ENCODE results near the gene ABCC2. TPM values are rescaled to one million over a fixed set of nuclear protein-coding genes. Genes with fewer than 3 reads are reported as not detected.

Gene ABCC2
- total and polyA plus RNA-seq, 2 experiments from 2014 or later, result 0.45 to 2.4 TPM

DNA sequence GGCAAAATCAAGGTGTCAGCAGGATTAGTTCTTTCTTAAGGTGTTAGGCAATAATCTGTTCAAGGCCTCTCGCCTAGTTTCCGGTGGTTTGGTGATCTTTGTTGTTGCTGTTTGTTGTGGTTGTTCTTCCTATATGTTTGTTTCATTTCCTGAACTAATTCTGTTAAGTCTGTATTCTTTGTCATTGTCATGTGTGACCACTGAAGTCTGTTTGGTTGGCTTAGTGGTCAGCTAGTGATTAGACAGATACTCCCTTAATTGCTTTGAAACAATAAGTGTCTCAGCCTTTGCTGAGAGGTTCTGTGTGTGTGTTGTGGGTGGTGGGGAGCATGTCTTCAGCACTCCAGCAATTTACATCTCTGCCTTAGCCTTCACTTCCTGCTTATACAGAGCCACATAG lies 46.0 kb downstream of the ABCC2 start:
- Histone ChIP-seq H4K20me1 (replicated peaks; ENCODE audit: insufficient read depth) (no peaks in the 10 kb centered on the region), H3K4me3 (no peak overlapping the region), H3F3A (replicated peaks; ENCODE audit: low read depth) (no peaks in the 10 kb centered on the region), H3K9me2 (ENCODE audit: insufficient read depth) (0 out of 2 replicates have a peak, but pooled peaks cover 7% of the 10 kb centered on the region), H2AFZ (no peak overlapping the region), H3K27ac (ENCODE audit: low read depth) (no peak overlapping the region), H3K79me2 (replicated peaks; ENCODE audit: insufficient read depth) (no peaks in the 10 kb centered on the region), H3K36me3 (ENCODE audit: insufficient read depth) (no peaks in the 10 kb centered on the region), H3K27me3 (ENCODE audit: insufficient read depth) (no peaks in the 10 kb centered on the region), H3K4me1 (ENCODE audit: insufficient read depth) (no peaks in the 10 kb centered on the region), H3K4me2 (no peak overlapping the region)
- DNase-seq (ENCODE audit: low spot score) (no peak), ATAC-seq (no peak)
- peaks cover 2% of the 10 kb centered on the region for H3K27me3 Mint-ChIP-seq (ENCODE audit: insufficient read depth, low read depth, poor library complexity)
- TF ChIP-seq, protein P1, sequence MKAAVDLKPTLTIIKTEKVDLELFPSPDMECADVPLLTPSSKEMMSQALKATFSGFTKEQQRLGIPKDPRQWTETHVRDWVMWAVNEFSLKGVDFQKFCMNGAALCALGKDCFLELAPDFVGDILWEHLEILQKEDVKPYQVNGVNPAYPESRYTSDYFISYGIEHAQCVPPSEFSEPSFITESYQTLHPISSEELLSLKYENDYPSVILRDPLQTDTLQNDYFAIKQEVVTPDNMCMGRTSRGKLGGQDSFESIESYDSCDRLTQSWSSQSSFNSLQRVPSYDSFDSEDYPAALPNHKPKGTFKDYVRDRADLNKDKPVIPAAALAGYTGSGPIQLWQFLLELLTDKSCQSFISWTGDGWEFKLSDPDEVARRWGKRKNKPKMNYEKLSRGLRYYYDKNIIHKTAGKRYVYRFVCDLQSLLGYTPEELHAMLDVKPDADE (IDR thresholded peaks at IDR 0.05), result no peak
- no peak for TF ChIP-seq JUNB (IDR thresholded peaks at IDR 0.05; ENCODE audit: unreplicated experiment)
- TF ChIP-seq, protein P2, sequence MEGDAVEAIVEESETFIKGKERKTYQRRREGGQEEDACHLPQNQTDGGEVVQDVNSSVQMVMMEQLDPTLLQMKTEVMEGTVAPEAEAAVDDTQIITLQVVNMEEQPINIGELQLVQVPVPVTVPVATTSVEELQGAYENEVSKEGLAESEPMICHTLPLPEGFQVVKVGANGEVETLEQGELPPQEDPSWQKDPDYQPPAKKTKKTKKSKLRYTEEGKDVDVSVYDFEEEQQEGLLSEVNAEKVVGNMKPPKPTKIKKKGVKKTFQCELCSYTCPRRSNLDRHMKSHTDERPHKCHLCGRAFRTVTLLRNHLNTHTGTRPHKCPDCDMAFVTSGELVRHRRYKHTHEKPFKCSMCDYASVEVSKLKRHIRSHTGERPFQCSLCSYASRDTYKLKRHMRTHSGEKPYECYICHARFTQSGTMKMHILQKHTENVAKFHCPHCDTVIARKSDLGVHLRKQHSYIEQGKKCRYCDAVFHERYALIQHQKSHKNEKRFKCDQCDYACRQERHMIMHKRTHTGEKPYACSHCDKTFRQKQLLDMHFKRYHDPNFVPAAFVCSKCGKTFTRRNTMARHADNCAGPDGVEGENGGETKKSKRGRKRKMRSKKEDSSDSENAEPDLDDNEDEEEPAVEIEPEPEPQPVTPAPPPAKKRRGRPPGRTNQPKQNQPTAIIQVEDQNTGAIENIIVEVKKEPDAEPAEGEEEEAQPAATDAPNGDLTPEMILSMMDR (conservative IDR thresholded peaks at IDR 0.05; ENCODE audit: low read depth in 2 of 2), result no peak
- no peaks in the 10 kb centered on the region for H3K36me3 Mint-ChIP-seq (ENCODE audit: low read depth)
- H3K9me3 Mint-ChIP-seq, result peaks cover 6% of the 10 kb centered on the region; the same call in 1 of the 3 replicates
- no peak overlapping the region for H3K4me3 Mint-ChIP-seq
- H3K27ac Mint-ChIP-seq, result no peak overlapping the region
- no peaks in the 10 kb centered on the region for H3K4me1 Mint-ChIP-seq

DNA sequence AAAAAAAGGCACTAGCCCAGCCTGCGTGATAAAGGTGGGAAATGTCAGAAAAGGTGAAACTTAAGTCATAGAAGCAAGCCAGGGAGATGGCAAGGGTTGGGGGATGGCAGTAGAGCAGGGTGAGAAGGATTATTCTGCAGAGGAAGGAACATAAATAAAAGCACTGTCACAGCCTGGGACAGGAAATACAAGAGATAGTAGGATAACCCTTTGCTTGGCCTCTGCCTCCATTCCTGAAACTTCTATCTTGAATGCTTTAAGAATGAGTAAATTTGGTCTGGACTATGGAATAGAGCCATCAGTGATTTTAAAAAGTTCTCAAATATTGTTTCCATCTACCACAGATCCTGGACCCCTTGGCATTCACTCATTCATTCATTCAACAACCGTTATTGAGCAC lies 50.0 kb downstream of the ABCC2 start:
- Mint-ChIP-seq H3K4me3 (no peak overlapping the region), H3K27ac (no peak overlapping the region), H3K27me3 (ENCODE audit: insufficient read depth, low read depth, poor library complexity) (peaks cover 12% of the 10 kb centered on the region), H3K4me1 (no peaks in the 10 kb centered on the region), H3K9me3 (peaks cover 19% of the 10 kb centered on the region), H3K36me3 (ENCODE audit: low read depth) (peaks cover 6% of the 10 kb centered on the region)
- Histone ChIP-seq H3K79me2 (replicated peaks; ENCODE audit: insufficient read depth) (no peaks in the 10 kb centered on the region), H3K27ac (ENCODE audit: low read depth) (no peak overlapping the region), H3K4me1 (ENCODE audit: insufficient read depth) (no peaks in the 10 kb centered on the region), H3K9me2 (ENCODE audit: insufficient read depth) (0 out of 2 replicates have a peak, but pooled peaks cover 7% of the 10 kb centered on the region), H3K36me3 (ENCODE audit: insufficient read depth) (no peaks in the 10 kb centered on the region), H3K27me3 (ENCODE audit: insufficient read depth) (no peaks in the 10 kb centered on the region), H3K4me2 (no peak overlapping the region), H2AFZ (no peak overlapping the region), H3K4me3 (no peak overlapping the region), H4K20me1 (replicated peaks; ENCODE audit: insufficient read depth) (no peaks in the 10 kb centered on the region), H3F3A (replicated peaks; ENCODE audit: low read depth) (no peaks in the 10 kb centered on the region)
- DNase-seq (ENCODE audit: low spot score) (no peak), ATAC-seq (no peak)
- TF ChIP-seq, protein P2 (conservative IDR thresholded peaks at IDR 0.05; ENCODE audit: low read depth in 2 of 2), result no peak

DNA sequence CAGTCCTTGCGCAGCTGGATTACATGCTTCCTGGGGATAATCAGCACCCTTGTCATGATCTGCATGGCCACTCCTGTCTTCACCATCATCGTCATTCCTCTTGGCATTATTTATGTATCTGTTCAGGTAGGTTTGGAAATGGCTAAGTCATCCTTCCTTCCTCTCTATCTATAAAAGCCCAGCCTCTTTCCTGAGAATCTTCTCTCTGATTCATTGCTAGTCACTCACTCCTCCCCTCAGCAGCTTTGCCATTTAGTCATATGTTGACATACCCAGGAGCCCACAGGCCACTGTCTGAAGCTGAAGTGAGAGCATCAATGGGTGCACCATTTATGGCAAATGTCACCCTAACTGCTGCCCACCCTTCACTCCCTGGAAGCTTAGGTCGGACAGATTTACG lies 52.0 kb downstream of the ABCC2 start:
- Mint-ChIP-seq H3K27ac (no peak overlapping the region), H3K27me3 (ENCODE audit: insufficient read depth, low read depth, poor library complexity) (peaks cover 12% of the 10 kb centered on the region), H3K4me3 (no peak overlapping the region), H3K36me3 (ENCODE audit: low read depth) (peaks cover 6% of the 10 kb centered on the region), H3K4me1 (no peaks in the 10 kb centered on the region), H3K9me3 (peaks cover 15% of the 10 kb centered on the region)
- Histone ChIP-seq H3K27me3 (ENCODE audit: insufficient read depth) (no peaks in the 10 kb centered on the region), H3K27ac (ENCODE audit: low read depth) (no peak overlapping the region), H3K4me1 (ENCODE audit: insufficient read depth) (no peaks in the 10 kb centered on the region), H3F3A (replicated peaks; ENCODE audit: low read depth) (no peaks in the 10 kb centered on the region), H3K9me2 (ENCODE audit: insufficient read depth) (0 out of 2 replicates have a peak, but pooled peaks cover 7% of the 10 kb centered on the region), H3K36me3 (ENCODE audit: insufficient read depth) (no peaks in the 10 kb centered on the region), H3K4me2 (no peak overlapping the region), H2AFZ (no peak overlapping the region), H3K79me2 (replicated peaks; ENCODE audit: insufficient read depth) (no peaks in the 10 kb centered on the region), H4K20me1 (replicated peaks; ENCODE audit: insufficient read depth) (no peaks in the 10 kb centered on the region), H3K4me3 (no peak overlapping the region)
- no peak for TF ChIP-seq POLR2AphosphoS5 (IDR thresholded peaks at IDR 0.05; ENCODE audit: low read depth)
- TF ChIP-seq CREB1 (CRISPR knock-in tag; IDR thresholded peaks at IDR 0.05; ENCODE audit: low read depth), result no peak
- TF ChIP-seq, protein P3, sequence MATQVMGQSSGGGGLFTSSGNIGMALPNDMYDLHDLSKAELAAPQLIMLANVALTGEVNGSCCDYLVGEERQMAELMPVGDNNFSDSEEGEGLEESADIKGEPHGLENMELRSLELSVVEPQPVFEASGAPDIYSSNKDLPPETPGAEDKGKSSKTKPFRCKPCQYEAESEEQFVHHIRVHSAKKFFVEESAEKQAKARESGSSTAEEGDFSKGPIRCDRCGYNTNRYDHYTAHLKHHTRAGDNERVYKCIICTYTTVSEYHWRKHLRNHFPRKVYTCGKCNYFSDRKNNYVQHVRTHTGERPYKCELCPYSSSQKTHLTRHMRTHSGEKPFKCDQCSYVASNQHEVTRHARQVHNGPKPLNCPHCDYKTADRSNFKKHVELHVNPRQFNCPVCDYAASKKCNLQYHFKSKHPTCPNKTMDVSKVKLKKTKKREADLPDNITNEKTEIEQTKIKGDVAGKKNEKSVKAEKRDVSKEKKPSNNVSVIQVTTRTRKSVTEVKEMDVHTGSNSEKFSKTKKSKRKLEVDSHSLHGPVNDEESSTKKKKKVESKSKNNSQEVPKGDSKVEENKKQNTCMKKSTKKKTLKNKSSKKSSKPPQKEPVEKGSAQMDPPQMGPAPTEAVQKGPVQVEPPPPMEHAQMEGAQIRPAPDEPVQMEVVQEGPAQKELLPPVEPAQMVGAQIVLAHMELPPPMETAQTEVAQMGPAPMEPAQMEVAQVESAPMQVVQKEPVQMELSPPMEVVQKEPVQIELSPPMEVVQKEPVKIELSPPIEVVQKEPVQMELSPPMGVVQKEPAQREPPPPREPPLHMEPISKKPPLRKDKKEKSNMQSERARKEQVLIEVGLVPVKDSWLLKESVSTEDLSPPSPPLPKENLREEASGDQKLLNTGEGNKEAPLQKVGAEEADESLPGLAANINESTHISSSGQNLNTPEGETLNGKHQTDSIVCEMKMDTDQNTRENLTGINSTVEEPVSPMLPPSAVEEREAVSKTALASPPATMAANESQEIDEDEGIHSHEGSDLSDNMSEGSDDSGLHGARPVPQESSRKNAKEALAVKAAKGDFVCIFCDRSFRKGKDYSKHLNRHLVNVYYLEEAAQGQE (IDR thresholded peaks at IDR 0.05; ENCODE audit: unreplicated experiment), result no peak
- no peak for TF ChIP-seq EZH2 (IDR thresholded peaks at IDR 0.05; ENCODE audit: low read depth, unreplicated experiment)
- no peak for TF ChIP-seq NANOG (IDR thresholded peaks at IDR 0.05; ENCODE audit: borderline replicate concordance)
- TF ChIP-seq STAT1 (IDR thresholded peaks at IDR 0.05; ENCODE audit: unreplicated experiment), result no peak
- TF ChIP-seq JUNB (IDR thresholded peaks at IDR 0.05; ENCODE audit: unreplicated experiment), result no peak
- ATAC-seq (no peak), DNase-seq (ENCODE audit: low spot score) (no peak)

All from GM23338 (cell line).